ENCODE results near the gene IRX3. TPM values are rescaled to one million over a fixed set of nuclear protein-coding genes. Genes with fewer than 3 reads are reported as not detected.

The IRX3 gene
- total and polyA plus RNA-seq, 10 of the 15 experiments (the other 5 are each of a cell fraction or from before 2014, with no cell fraction given), result 0.05 TPM; not detected in 9

DNA sequence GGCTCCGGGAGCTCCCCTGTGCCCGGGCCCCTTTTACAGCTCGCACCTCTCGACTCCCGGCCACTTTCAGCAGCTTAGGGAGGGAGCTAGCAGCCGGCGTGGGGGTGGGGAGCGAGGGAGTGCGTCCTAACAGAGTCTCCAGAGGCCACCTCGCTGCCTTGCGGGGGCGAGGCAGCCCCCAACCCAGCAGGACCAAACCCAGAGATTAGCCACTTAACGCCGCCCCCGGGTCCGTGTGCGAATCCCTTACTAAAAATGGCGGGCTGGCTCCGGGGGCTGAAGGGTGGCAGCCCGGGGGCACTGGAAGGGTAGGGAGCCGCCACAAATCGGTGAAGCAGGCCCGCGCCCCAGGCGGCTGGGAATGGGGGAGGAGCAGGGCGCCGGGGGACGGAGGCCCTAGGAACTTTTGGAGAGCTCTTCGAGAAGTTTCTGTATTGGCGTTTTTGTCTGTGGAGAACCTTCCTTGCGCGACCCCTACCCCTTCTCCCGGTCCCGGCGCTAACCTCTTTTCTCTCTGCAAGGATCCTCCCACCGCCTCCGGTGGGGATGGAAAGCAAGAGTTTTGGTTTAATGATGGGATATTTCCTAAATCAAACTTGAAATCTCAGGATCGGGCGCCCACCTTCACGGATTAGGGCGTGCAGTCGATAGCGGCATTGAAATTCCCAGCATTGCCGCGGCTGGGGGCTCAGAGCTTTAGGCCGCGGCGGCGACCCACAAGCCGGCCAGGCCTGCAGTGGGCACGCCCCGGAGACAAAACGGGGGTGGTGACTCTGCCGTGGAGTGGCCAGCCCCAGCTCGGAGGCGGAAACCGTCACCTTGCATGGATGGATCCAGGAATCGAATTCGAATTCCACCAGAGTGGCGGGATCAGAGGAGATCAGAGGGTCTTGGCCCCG is 793 bp upstream of the IRX3 start:
- H3K79me2 ChIP-seq (ENCODE audit: control insufficient read depth, insufficient read depth, low read length), result no peaks in the 10 kb centered on the region
- FAIRE-seq (no peak), ATAC-seq (no peak), DNase-seq (ENCODE audit: low read depth, low spot score) (no peak)
- ChIA-PET SMC1A (ENCODE audit: uncharacterized antibody, unreplicated experiment) (no interaction called here), POLR2A (no interaction called here), CTCF (no interaction called here), RAD21 (ENCODE audit: unreplicated experiment) (no interaction called here)
- in situ Hi-C loops (cut with MboI), result no loop called here
- H2AFZ ChIP-seq (ENCODE audit: control insufficient read depth, low read depth, low read length), result no peak overlapping the region
- H3K4me3 ChIP-seq, result no peak overlapping the region
- no peak overlapping the region for H3K4me2 ChIP-seq (ENCODE audit: control insufficient read depth, insufficient read depth)
- no TSS peak for BruUV-seq (replicated peaks)
- no peaks in the 10 kb centered on the region for H3K36me3 ChIP-seq (ENCODE audit: control insufficient read depth in 2 of 2, insufficient read depth in 2 of 2, low read length in 1 of 2)
- WGBS (ENCODE audit: insufficient coverage, insufficient replicate concordance, low lambda C conversion rate, missing lambda C conversion rate), result 25% methylated on average over 53 of the region's 61 CpGs
- H3K27me3 ChIP-seq (replicated peaks in 1 of 2; ENCODE audit: control insufficient read depth in 2 of 2, insufficient read depth in 2 of 2, low read length in 1 of 2), result peaks cover 2 to 10% of the 10 kb centered on the region in 2 experiments
- H4K20me1 ChIP-seq (ENCODE audit: control insufficient read depth, insufficient read depth), result no peaks in the 10 kb centered on the region
- no peak overlapping the region for H3K9ac ChIP-seq (ENCODE audit: control insufficient read depth, insufficient read depth, low read length)
- intact Hi-C loops (cut with micrococcal nuclease; ENCODE audit: unreplicated experiment), result loop anchor here (10.0 kb wide), 1 partner anchor 513 kb away; no protein-coding TSS in a partner anchor
- no peak overlapping the region for H3K27ac ChIP-seq (ENCODE audit: control insufficient read depth, insufficient read depth)
- H3K9me3 ChIP-seq (replicated peaks; ENCODE audit: control insufficient read depth, insufficient read depth, low read length), result no peaks in the 10 kb centered on the region; the same call in 2 of the 3 replicates
- H3K4me1 ChIP-seq (ENCODE audit: control insufficient read depth, insufficient read depth, low read length), result no peaks in the 10 kb centered on the region
- TF ChIP-seq RFX5 (IDR thresholded peaks at IDR 0.05; ENCODE audit: low read depth, low read length) (no peak), NFIC (IDR thresholded peaks at IDR 0.05; ENCODE audit: low read depth, low read length) (no peak), SIX5 (IDR thresholded peaks at IDR 0.05; ENCODE audit: low read depth, low read length, severe bottlenecking) (no peak), ZSCAN29 (IDR thresholded peaks at IDR 0.05) (no peak), SMAD5 (IDR thresholded peaks at IDR 0.05; ENCODE audit: low read depth) (no peak), GATAD2B (conservative IDR thresholded peaks at IDR 0.05; ENCODE audit: low read depth) (no peak), ZNF207 (IDR thresholded peaks at IDR 0.05; ENCODE audit: borderline replicate concordance) (no peak), POLR2AphosphoS5 (IDR thresholded peaks at IDR 0.05; ENCODE audit: low read length) (no peak), SMC3 (IDR thresholded peaks at IDR 0.05; ENCODE audit: borderline replicate concordance, low read length) (no peak), KAT2A (conservative IDR thresholded peaks at IDR 0.05; ENCODE audit: control insufficient read depth, low read depth, low read length) (no peak), ZNF384 (IDR thresholded peaks at IDR 0.05; ENCODE audit: borderline replicate concordance, low read depth, low read length) (no peak), NFYA (IDR thresholded peaks at IDR 0.05; ENCODE audit: borderline replicate concordance, low read depth, low read length) (no peak), RUNX3 (IDR thresholded peaks at IDR 0.05; ENCODE audit: low read length) (no peak), TARDBP (IDR thresholded peaks at IDR 0.05; ENCODE audit: borderline replicate concordance) (no peak), RBBP5 (conservative IDR thresholded peaks at IDR 0.05) (no peak), YBX1 (IDR thresholded peaks at IDR 0.05) (no peak)
- TF ChIP-seq, protein P1, sequence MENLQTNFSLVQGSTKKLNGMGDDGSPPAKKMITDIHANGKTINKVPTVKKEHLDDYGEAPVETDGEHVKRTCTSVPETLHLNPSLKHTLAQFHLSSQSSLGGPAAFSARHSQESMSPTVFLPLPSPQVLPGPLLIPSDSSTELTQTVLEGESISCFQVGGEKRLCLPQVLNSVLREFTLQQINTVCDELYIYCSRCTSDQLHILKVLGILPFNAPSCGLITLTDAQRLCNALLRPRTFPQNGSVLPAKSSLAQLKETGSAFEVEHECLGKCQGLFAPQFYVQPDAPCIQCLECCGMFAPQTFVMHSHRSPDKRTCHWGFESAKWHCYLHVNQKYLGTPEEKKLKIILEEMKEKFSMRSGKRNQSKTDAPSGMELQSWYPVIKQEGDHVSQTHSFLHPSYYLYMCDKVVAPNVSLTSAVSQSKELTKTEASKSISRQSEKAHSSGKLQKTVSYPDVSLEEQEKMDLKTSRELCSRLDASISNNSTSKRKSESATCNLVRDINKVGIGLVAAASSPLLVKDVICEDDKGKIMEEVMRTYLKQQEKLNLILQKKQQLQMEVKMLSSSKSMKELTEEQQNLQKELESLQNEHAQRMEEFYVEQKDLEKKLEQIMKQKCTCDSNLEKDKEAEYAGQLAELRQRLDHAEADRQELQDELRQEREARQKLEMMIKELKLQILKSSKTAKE (IDR thresholded peaks at IDR 0.05; ENCODE audit: low read depth, poor library complexity, severe bottlenecking), result no peak
- TF ChIP-seq, protein P2, sequence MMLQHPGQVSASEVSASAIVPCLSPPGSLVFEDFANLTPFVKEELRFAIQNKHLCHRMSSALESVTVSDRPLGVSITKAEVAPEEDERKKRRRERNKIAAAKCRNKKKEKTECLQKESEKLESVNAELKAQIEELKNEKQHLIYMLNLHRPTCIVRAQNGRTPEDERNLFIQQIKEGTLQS (IDR thresholded peaks at IDR 0.05; ENCODE audit: borderline replicate concordance, extremely low read depth, low read depth, low read length), result no peak
- TF ChIP-seq, protein P3, sequence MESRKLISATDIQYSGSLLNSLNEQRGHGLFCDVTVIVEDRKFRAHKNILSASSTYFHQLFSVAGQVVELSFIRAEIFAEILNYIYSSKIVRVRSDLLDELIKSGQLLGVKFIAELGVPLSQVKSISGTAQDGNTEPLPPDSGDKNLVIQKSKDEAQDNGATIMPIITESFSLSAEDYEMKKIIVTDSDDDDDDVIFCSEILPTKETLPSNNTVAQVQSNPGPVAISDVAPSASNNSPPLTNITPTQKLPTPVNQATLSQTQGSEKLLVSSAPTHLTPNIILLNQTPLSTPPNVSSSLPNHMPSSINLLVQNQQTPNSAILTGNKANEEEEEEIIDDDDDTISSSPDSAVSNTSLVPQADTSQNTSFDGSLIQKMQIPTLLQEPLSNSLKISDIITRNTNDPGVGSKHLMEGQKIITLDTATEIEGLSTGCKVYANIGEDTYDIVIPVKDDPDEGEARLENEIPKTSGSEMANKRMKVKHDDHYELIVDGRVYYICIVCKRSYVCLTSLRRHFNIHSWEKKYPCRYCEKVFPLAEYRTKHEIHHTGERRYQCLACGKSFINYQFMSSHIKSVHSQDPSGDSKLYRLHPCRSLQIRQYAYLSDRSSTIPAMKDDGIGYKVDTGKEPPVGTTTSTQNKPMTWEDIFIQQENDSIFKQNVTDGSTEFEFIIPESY (IDR thresholded peaks at IDR 0.05), result no peak
- TF ChIP-seq, protein P4, sequence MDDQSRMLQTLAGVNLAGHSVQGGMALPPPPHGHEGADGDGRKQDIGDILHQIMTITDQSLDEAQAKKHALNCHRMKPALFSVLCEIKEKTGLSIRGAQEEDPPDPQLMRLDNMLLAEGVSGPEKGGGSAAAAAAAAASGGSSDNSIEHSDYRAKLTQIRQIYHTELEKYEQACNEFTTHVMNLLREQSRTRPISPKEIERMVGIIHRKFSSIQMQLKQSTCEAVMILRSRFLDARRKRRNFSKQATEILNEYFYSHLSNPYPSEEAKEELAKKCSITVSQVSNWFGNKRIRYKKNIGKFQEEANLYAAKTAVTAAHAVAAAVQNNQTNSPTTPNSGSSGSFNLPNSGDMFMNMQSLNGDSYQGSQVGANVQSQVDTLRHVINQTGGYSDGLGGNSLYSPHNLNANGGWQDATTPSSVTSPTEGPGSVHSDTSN (IDR thresholded peaks at IDR 0.05; ENCODE audit: insufficient replicate concordance, low read depth, low read length), result no peak

All from GM12878 (cell line).